IPS-NIHi11 (cell line): ENCODE data around the gene ADGRG2.

ENCODE experiments used
- DNase-seq: peaks from one replicate; pipeline ENCODE4 v3.0.0; 2012; ENCODE audit warnings: mixed read lengths, low spot score

The ADGRG2 gene

GRCh38 chrX:19121898-19122640, at the start of gene ADGRG2:
ADGRG2 (minus strand) TSS chrX:19122468; CDS start chrX:19068834, 53,634 bp downstream.
- peak; percentile 47 for DNase-seq

GRCh38 chrX:19168609-19169008, 46.3 kb upstream of the ADGRG2 start:
- no peak for DNase-seq

GRCh38 chrX:19162851-19163250, 40.6 kb upstream of the ADGRG2 start:
- DNase-seq = no peak

GRCh38 chrX:19156186-19156585, 33.9 kb upstream of the ADGRG2 start:
- DNase-seq = peak; percentile 20

GRCh38 chrX:19152762-19153161, 30.5 kb upstream of the ADGRG2 start:
- DNase-seq = no peak

- no peak for DNase-seq
These were observed 14.8 kb upstream of the ADGRG2 start for GRCh38 chrX:19137067-19137466.

- no peak for DNase-seq
These were observed 11.5 kb upstream of the ADGRG2 start for GRCh38 chrX:19133784-19134183.

GRCh38 chrX:19133231-19133630, 11.0 kb upstream of the ADGRG2 start:
- DNase-seq = no peak

GRCh38 chrX:19130628-19131027, 8.4 kb upstream of the ADGRG2 start:
- DNase-seq = no peak

- DNase-seq = no peak
These were observed 7.4 kb upstream of the ADGRG2 start for GRCh38 chrX:19129694-19130093.

GRCh38 chrX:19127649-19128168, 5.4 kb upstream of the ADGRG2 start:
- DNase-seq = no peak

GRCh38 chrX:19122641-19123009, 357 bp upstream of the ADGRG2 start:
- no peak for DNase-seq

- no peak for DNase-seq
These were observed 802 bp downstream of the ADGRG2 start for GRCh38 chrX:19121466-19121865.

GRCh38 chrX:19110642-19111041, 11.6 kb downstream of the ADGRG2 start:
- no peak for DNase-seq

GRCh38 chrX:19107035-19107434, 15.2 kb downstream of the ADGRG2 start:
- peak; percentile 55 for DNase-seq

GRCh38 chrX:19100586-19100985, 21.7 kb downstream of the ADGRG2 start:
- no peak for DNase-seq

GRCh38 chrX:19097553-19098283, 24.6 kb downstream of the ADGRG2 start:
- DNase-seq = peak; percentile 10

GRCh38 chrX:19096586-19096985, 25.7 kb downstream of the ADGRG2 start:
- DNase-seq = no peak

- DNase-seq = no peak
These were observed 27.6 kb downstream of the ADGRG2 start for GRCh38 chrX:19094654-19095053.

- DNase-seq = no peak
These were observed 30.7 kb downstream of the ADGRG2 start for GRCh38 chrX:19091596-19091995.

- no peak for DNase-seq
These were observed 32.7 kb downstream of the ADGRG2 start for GRCh38 chrX:19089555-19090040.

GRCh38 chrX:19086102-19086772, 36.0 kb downstream of the ADGRG2 start:
- no peak for DNase-seq

GRCh38 chrX:19085666-19086065, 36.6 kb downstream of the ADGRG2 start:
- no peak for DNase-seq
